Measurements from ENCODE around the gene PCNT. TPM values are rescaled to one million over a fixed set of nuclear protein-coding genes. Genes with fewer than 3 reads are reported as not detected.

PCNT gene
- total and polyA plus RNA-seq, 2 of the 4 experiments (the other 2 are of a cell fraction) = 10.0 to 19.4 TPM

- H3K36me3 ChIP-seq (ENCODE audit: control insufficient read depth, insufficient read depth, low read length) = peaks cover 1% of the 10 kb centered on the region
- intact Hi-C loops (cut with micrococcal nuclease) (no loop called here), in situ Hi-C loops (cut with MboI; ENCODE audit: low sequenced_read_pairs) (no loop called here), dilution Hi-C loops (cut with HindIII; ENCODE audit: low sequenced_read_pairs, unreplicated experiment) (no loop called here)
- H4K5ac ChIP-seq (ENCODE audit: low read depth, low read length) = peak within 1 kb of the TSS; percentile 74
- 0% methylated on average over 25 of the region's 91 CpGs; no CpG with 5 or more reads in 1 of the 2 experiments for WGBS, 2 experiments (ENCODE audit: extremely low coverage in 2 of 2, insufficient read length in 1 of 2)
- H3K4me2 ChIP-seq (ENCODE audit: low read depth, low read length) = peak within 1 kb of the TSS; percentile 100
- H3K9me1 ChIP-seq (ENCODE audit: insufficient read depth, low read length) = peaks cover 22% of the 10 kb centered on the region
- peak within 1 kb of the TSS; percentile 81 to 88 for H4K8ac ChIP-seq (ENCODE audit: low read depth in 2 of 2, low read length in 2 of 2)
- peaks cover 22% of the 10 kb centered on the region for H3K4me1 ChIP-seq (ENCODE audit: control insufficient read depth, insufficient read depth, low read length)
- ATAC-seq (ENCODE audit: low read depth) (peak; percentile 95), DNase-seq (peak; percentile 95)
- H2AK5ac ChIP-seq (ENCODE audit: low read depth, low read length) = peak within 1 kb of the TSS; percentile 22
- H3K9me3 ChIP-seq (ENCODE audit: control insufficient read depth, insufficient read depth, low read length) = no peaks in the 10 kb centered on the region
- H3K4me3 ChIP-seq (ENCODE audit: insufficient read depth, low read depth, low read length) = peak within 1 kb of the TSS; percentile 100
- ChIA-PET CTCF (no interaction called here), POLR2A (ENCODE audit: unreplicated experiment) (no interaction called here)
- H2BK15ac ChIP-seq (ENCODE audit: low read depth, low read length) = peak within 1 kb of the TSS; percentile 27; the same call in 1 of the 3 replicates
- peak within 1 kb of the TSS; percentile 94 for H3K9ac ChIP-seq (ENCODE audit: low read depth, low read length)
- H3K27me3 ChIP-seq (ENCODE audit: control insufficient read depth, insufficient read depth, low read length) = no peaks in the 10 kb centered on the region
- peaks cover 5% of the 10 kb centered on the region for H4K20me1 ChIP-seq (ENCODE audit: insufficient read depth, low read length)
- peak within 1 kb of the TSS; percentile 95 for H2AK9ac ChIP-seq (replicated peaks; ENCODE audit: low read depth, low read length, poor library complexity)
- H3K4ac ChIP-seq (ENCODE audit: low read depth, low read length) = peak within 1 kb of the TSS; percentile 94
- H2BK5ac ChIP-seq (ENCODE audit: low read depth, low read length, poor library complexity, severe bottlenecking) = peak within 1 kb of the TSS; percentile 88
- peak within 1 kb of the TSS; percentile 52; the same call in 1 of the 2 replicates for H3K56ac ChIP-seq (ENCODE audit: extremely low read depth, insufficient read depth, low read length)
- peak within 1 kb of the TSS; percentile 72 for H4K91ac ChIP-seq (ENCODE audit: insufficient read depth, low read depth, low read length)
- peak within 1 kb of the TSS; percentile 99 for H2AFZ ChIP-seq (replicated peaks; ENCODE audit: low read length, poor library complexity)
- H3K23ac ChIP-seq (ENCODE audit: low read depth, low read length) = peak within 1 kb of the TSS; percentile 96
- H3K27ac ChIP-seq (ENCODE audit: insufficient read depth, low read length) = peak within 1 kb of the TSS; percentile 96
- BruUV-seq (replicated peaks) = no TSS peak
- H3K14ac ChIP-seq (replicated peaks; ENCODE audit: low read depth, low read length) = peak within 1 kb of the TSS; percentile 79
- peaks cover 24 to 82% of the 10 kb centered on the region in 2 experiments for H3K79me1 ChIP-seq (ENCODE audit: low read depth in 1 of 2, low read length in 2 of 2)
- H2BK120ac ChIP-seq (ENCODE audit: low read depth, low read length) = 0 out of 2 replicates have a peak within 1 kb of the TSS, but pooled peaks have one; percentile 25
- TF ChIP-seq CHD1 (IDR thresholded peaks at IDR 0.05; ENCODE audit: low read depth, low read length) (no peak), FOS (IDR thresholded peaks at IDR 0.05; ENCODE audit: low read depth, low read length) (no peak), CEBPB (IDR thresholded peaks at IDR 0.05; ENCODE audit: low read depth, low read length) (no peak), MXI1 (IDR thresholded peaks at IDR 0.05; ENCODE audit: borderline replicate concordance, low read depth, low read length) (peak; percentile 74; the same call in 1 of the 2 replicates), MAZ (IDR thresholded peaks at IDR 0.05; ENCODE audit: borderline replicate concordance, low read depth, low read length) (peak; percentile 75; the same call in 1 of the 2 replicates), POLR2A (IDR thresholded peaks at IDR 0.05; ENCODE audit: low read depth, low read length) (peak; percentile 82), SMC3 (IDR thresholded peaks at IDR 0.05; ENCODE audit: low read depth, low read length) (no peak), NFE2L2 (IDR thresholded peaks at IDR 0.05; ENCODE audit: low read depth, low read length) (no peak), ELK1 (IDR thresholded peaks at IDR 0.05; ENCODE audit: borderline replicate concordance, low read depth, low read length) (no peak), RFX5 (IDR thresholded peaks at IDR 0.05; ENCODE audit: low read depth, low read length) (peak; percentile 95), BHLHE40 (IDR thresholded peaks at IDR 0.05; ENCODE audit: low read depth, low read length) (peak; percentile 22; the same call in 1 of the 2 replicates), MAFK (IDR thresholded peaks at IDR 0.05; ENCODE audit: low read depth, low read length) (no peak), RAD21 (IDR thresholded peaks at IDR 0.05; ENCODE audit: low read length) (no peak)
- TF ChIP-seq, protein P1, sequence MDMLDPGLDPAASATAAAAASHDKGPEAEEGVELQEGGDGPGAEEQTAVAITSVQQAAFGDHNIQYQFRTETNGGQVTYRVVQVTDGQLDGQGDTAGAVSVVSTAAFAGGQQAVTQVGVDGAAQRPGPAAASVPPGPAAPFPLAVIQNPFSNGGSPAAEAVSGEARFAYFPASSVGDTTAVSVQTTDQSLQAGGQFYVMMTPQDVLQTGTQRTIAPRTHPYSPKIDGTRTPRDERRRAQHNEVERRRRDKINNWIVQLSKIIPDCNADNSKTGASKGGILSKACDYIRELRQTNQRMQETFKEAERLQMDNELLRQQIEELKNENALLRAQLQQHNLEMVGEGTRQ (IDR thresholded peaks at IDR 0.05; ENCODE audit: low read depth, low read length) = no peak; the same call in 1 of the 2 replicates
- no peak within 1 kb of the TSS for H2BK20ac ChIP-seq (ENCODE audit: low read depth, low read length)
- peak within 1 kb of the TSS; percentile 11 for H3K18ac ChIP-seq (ENCODE audit: low read depth, low read length)
Measured at GRCh38 chr21:46458315-46459023, 134.5 kb downstream of the PCNT start, which contains the start of gene DIP2A. Gene DIP2A, plus strand, starts transcription at chr21:46458891. Its CDS starts 241 bp downstream, at chr21:46459132.
